HEK293T (cell line): Measurements from ENCODE around the gene CDC40.

Experiments
- CTCF ChIA-PET: fragments of 350-600 bp; formaldehyde crosslinking; extraction: SDS; loops from one replicate; lab custom pipeline; 2021; ENCODE audit warnings: antibody characterized with exemption, inconsistent platforms; lab: Yijun Ruan, JAX
- POLR2A ChIA-PET: fragments of 350-600 bp; formaldehyde crosslinking; extraction: SDS; loops from one replicate; lab custom pipeline; 2020; ENCODE audit warnings: antibody characterized with exemption, inconsistent platforms; lab: Yijun Ruan, JAX
- DNase-seq: peaks from one replicate; pipeline ENCODE4 v3.0.0; 2012; ENCODE audit warnings: mixed read lengths; ENCODE audit errors: extremely low spot score
- ARNT ChIP-seq: fragments of 450-650 bp; IDR thresholded peaks from 2 replicates; pipeline ENCODE4 v1.6.1; 2017; ENCODE audit warnings: mild to moderate bottlenecking
- BHLHE40 ChIP-seq: fragments of 450-650 bp; IDR thresholded peaks from 2 replicates; pipeline ENCODE4 v1.6.1; 2016; ENCODE audit warnings: mild to moderate bottlenecking, moderate library complexity, borderline replicate concordance
- CTBP1 ChIP-seq: fragments of 450-650 bp; IDR thresholded peaks from 2 replicates; pipeline ENCODE4 v1.6.1; 2016; ENCODE audit warnings: borderline replicate concordance
- ELF4 ChIP-seq: fragments of 450-650 bp; IDR thresholded peaks from 2 replicates; pipeline ENCODE4 v1.6.1; 2017; ENCODE audit warnings: antibody characterized with exemption
- FOXA1 ChIP-seq: fragments of 450-650 bp; IDR thresholded peaks from 2 replicates; pipeline ENCODE4 v1.6.1; 2016; ENCODE audit warnings: mild to moderate bottlenecking
- FOXK2 ChIP-seq: fragments of 450-650 bp; IDR thresholded peaks from 2 replicates; pipeline ENCODE4 v1.6.1; 2016; ENCODE audit warnings: mild to moderate bottlenecking
- FOXM1 ChIP-seq: fragments of 450-650 bp; IDR thresholded peaks from 2 replicates; pipeline ENCODE4 v1.6.1; 2017; ENCODE audit warnings: mild to moderate bottlenecking, borderline replicate concordance
- HDGF ChIP-seq: fragments of 450-650 bp; IDR thresholded peaks from 2 replicates; pipeline ENCODE4 v1.6.1; 2017; ENCODE audit warnings: antibody characterized with exemption, borderline replicate concordance
- L3MBTL2 ChIP-seq: fragments of 450-650 bp; conservative IDR thresholded peaks from 2 replicates; pipeline ENCODE4 v1.6.1; 2016; ENCODE audit warnings: mild to moderate bottlenecking
- LEF1 ChIP-seq: fragments of 450-650 bp; IDR thresholded peaks from 2 replicates; pipeline ENCODE4 v1.6.1; 2017; ENCODE audit warnings: mild to moderate bottlenecking, borderline replicate concordance
- NFRKB ChIP-seq: fragments of 450-650 bp; IDR thresholded peaks from 2 replicates; pipeline ENCODE4 v1.6.1; 2016; ENCODE audit warnings: mild to moderate bottlenecking, moderate library complexity
- PKNOX1 ChIP-seq: fragments of 450-650 bp; IDR thresholded peaks from 2 replicates; pipeline ENCODE4 v1.6.1; 2016
- SP1 ChIP-seq: fragments of 450-650 bp; IDR thresholded peaks from 2 replicates; pipeline ENCODE4 v1.6.1; 2017
- SUZ12 ChIP-seq: fragments of 450-650 bp; IDR thresholded peaks from 2 replicates; pipeline ENCODE4 v1.6.1; 2016; ENCODE audit warnings: mild to moderate bottlenecking
- TARDBP ChIP-seq: fragments of 450-650 bp; IDR thresholded peaks from 2 replicates; pipeline ENCODE4 v1.6.1; 2016
- ZNF384 ChIP-seq: fragments of 450-650 bp; IDR thresholded peaks from 2 replicates; pipeline ENCODE4 v1.6.1; 2016

Gene CDC40

GRCh38 chr6:110158479-110158878, 21.7 kb upstream of the CDC40 start:
- no peak for DNase-seq
- ChIA-PET POLR2A (no interaction called here), CTCF (interaction anchor here (0.7 kb wide), 1 partner anchor 29 kb away, joined by 4 read pairs; no protein-coding TSS in a partner anchor)
- TF ChIP-seq PKNOX1 (no peak), BHLHE40 (no peak), SUZ12 (no peak), ZNF384 (no peak), FOXK2 (no peak), ELF4 (no peak), CTBP1 (no peak), LEF1 (no peak), TARDBP (no peak), HDGF (no peak), ARNT (no peak), FOXM1 (no peak), L3MBTL2 (no peak)

GRCh38 chr6:110170081-110170480, 10.1 kb upstream of the CDC40 start:
- no peak for DNase-seq
- ChIA-PET POLR2A (no interaction called here), CTCF (interaction anchor here (0.6 kb wide), 1 partner anchor 21 kb away, joined by 3 read pairs; no protein-coding TSS in a partner anchor)
- TF ChIP-seq FOXA1 (no peak), ELF4 (no peak), ZNF384 (no peak), SUZ12 (no peak), CTBP1 (no peak)

- no peak for DNase-seq
- ChIA-PET POLR2A (no interaction called here), CTCF (no interaction called here)
- TF ChIP-seq L3MBTL2 (no peak), CTBP1 (no peak), BHLHE40 (no peak), ELF4 (no peak), SUZ12 (no peak), PKNOX1 (no peak), FOXA1 (no peak), TARDBP (no peak), SP1 (no peak), ARNT (no peak), FOXM1 (no peak), LEF1 (no peak), FOXK2 (no peak), NFRKB (no peak), HDGF (no peak), ZNF384 (no peak)
Observed at GRCh38 chr6:110173506-110174132, 6.6 kb upstream of the CDC40 start.

- TF ChIP-seq L3MBTL2, result no peak
- peak; percentile 51 for TF ChIP-seq PKNOX1
- TF ChIP-seq LEF1, result no peak
- TF ChIP-seq ELF4, result no peak
- TF ChIP-seq CTBP1, result peak; percentile 79; the same call in 1 of the 2 replicates
- no peak for TF ChIP-seq TARDBP
- no peak for TF ChIP-seq HDGF
- ChIA-PET POLR2A (interaction anchor here (0.9 to 1.6 kb wide), 5 partner anchors 22 to 211 kb away, joined by 3 to 5 read pairs (median 4); no protein-coding TSS in a partner anchor), CTCF (interaction anchor here (0.6 kb wide), 1 partner anchor 414 kb away, joined by 3 read pairs; no protein-coding TSS in a partner anchor)
- DNase-seq, result peak; percentile 50
Observed at GRCh38 chr6:110178626-110179405, 1.4 kb upstream of the CDC40 start.

GRCh38 chr6:110179406-110180227, 610 bp upstream of the CDC40 start, which contains the start of gene WASF1:
TSS of gene WASF1 (minus strand) at chr6:110179670. CDS start at chr6:110127601, 52,069 bp downstream.
- TF ChIP-seq FOXK2 (peak; percentile 48; the same call in 1 of the 2 replicates), ELF4 (peak; percentile 64; the same call in 1 of the 2 replicates), FOXM1 (peak; percentile 63; the same call in 1 of the 2 replicates), TARDBP (peak; percentile 98), PKNOX1 (no peak), ARNT (no peak), CTBP1 (peak; percentile 34; the same call in 1 of the 2 replicates), SP1 (peak; percentile 80), ZNF384 (no peak), NFRKB (no peak), HDGF (no peak), FOXA1 (no peak), BHLHE40 (peak; percentile 89), LEF1 (peak; percentile 81; the same call in 1 of the 2 replicates), L3MBTL2 (peak; percentile 79), SUZ12 (peak; percentile 83)
- DNase-seq, result peak; percentile 95
- ChIA-PET CTCF (interaction anchor here (0.6 to 1.5 kb wide), 3 partner anchors 149 to 210 kb away, joined by 3 to 5 read pairs (median 4); no protein-coding TSS in a partner anchor), POLR2A (interaction anchor here (0.7 to 1.6 kb wide), 10 partner anchors 9 to 695 kb away, joined by 3 to 8 read pairs (median 4); partner anchors contain the start of gene AMD1)
